Measurements from ENCODE around the gene ESPNL. TPM values are rescaled to one million over a fixed set of nuclear protein-coding genes. Genes with fewer than 3 reads are reported as not detected.

The ESPNL gene
- polyA plus RNA-seq, 1 donor (not counting 4 experiments of a cell fraction or from before 2014, with no cell fraction given), result 0.16 TPM

GRCh38 chr2:238119756-238120462 is 19.8 kb downstream of the ESPNL start:
- FAIRE-seq (no peak), DNase-seq (ENCODE audit: low read depth, low spot score) (no peak)
- H3K9ac ChIP-seq (ENCODE audit: control insufficient read depth, extremely low read depth, insufficient read depth, low read length), result no peak overlapping the region
- H3K27ac ChIP-seq (ENCODE audit: control insufficient read depth, insufficient read depth, low read length), result no peak overlapping the region
- no peaks in the 10 kb centered on the region for H3K36me3 ChIP-seq (ENCODE audit: control insufficient read depth in 2 of 2, extremely low read depth in 1 of 2, insufficient read depth in 2 of 2, low read length in 2 of 2)
- H3K79me2 ChIP-seq (ENCODE audit: control insufficient read depth, insufficient read depth, low read length), result no peaks in the 10 kb centered on the region
- no peaks in the 10 kb centered on the region for H3K9me3 ChIP-seq (ENCODE audit: control insufficient read depth, low read depth, low read length)
- H3K4me2 ChIP-seq (ENCODE audit: control insufficient read depth, extremely low read depth, insufficient read depth, low read depth, low read length), result no peak overlapping the region
- TF ChIP-seq CTCF (optimal IDR thresholded peaks at IDR 0.05 in 1 of 3, IDR thresholded peaks at IDR 0.05 in 1 of 3, conservative IDR thresholded peaks at IDR 0.05 in 1 of 3; ENCODE audit: extremely low read depth in 1 of 3, insufficient read depth in 2 of 3, low read length in 3 of 3) (no peak), EZH2 (IDR thresholded peaks at IDR 0.05; ENCODE audit: low read length) (no peak)
- no peak overlapping the region for H3K4me3 ChIP-seq (ENCODE audit: control insufficient read depth in 2 of 3, extremely low read depth in 1 of 3, insufficient read depth in 2 of 3, low read depth in 1 of 3, low read length in 3 of 3)
- no peaks in the 10 kb centered on the region for H3K4me1 ChIP-seq (ENCODE audit: control insufficient read depth, extremely low read depth, insufficient read depth, low read length)
- dilution Hi-C loops (cut with MboI; ENCODE audit: extremely low pct_ligation_motif_present, low sequenced_read_pairs), result no loop called here
- no peak overlapping the region for H2AFZ ChIP-seq (ENCODE audit: control insufficient read depth, low read length)
- peaks cover 33% of the 10 kb centered on the region for H3K27me3 ChIP-seq (ENCODE audit: control insufficient read depth, extremely low read depth, insufficient read depth, low read length)
- H4K20me1 ChIP-seq (ENCODE audit: control insufficient read depth, extremely low read depth, insufficient read depth, low read length), result no peaks in the 10 kb centered on the region
- no peaks in the 10 kb centered on the region for H3K9me1 ChIP-seq (ENCODE audit: control insufficient read depth, extremely low read depth, insufficient read depth, low read length)

GRCh38 chr2:238120463-238121298 is 20.5 kb downstream of the ESPNL start:
- DNase-seq (ENCODE audit: low read depth, low spot score), result no peak
- Histone ChIP-seq H4K20me1 (ENCODE audit: control insufficient read depth, extremely low read depth, insufficient read depth, low read length) (no peaks in the 10 kb centered on the region), H3K9me1 (ENCODE audit: control insufficient read depth, extremely low read depth, insufficient read depth, low read length) (no peaks in the 10 kb centered on the region)

More at GRCh38 chr2:238120463-238121298, 20.5 kb downstream of the ESPNL start:
- Histone ChIP-seq H3K4me2 (ENCODE audit: control insufficient read depth, extremely low read depth, insufficient read depth, low read depth, low read length) (no peak overlapping the region), H3K4me3 (ENCODE audit: control insufficient read depth in 2 of 3, extremely low read depth in 1 of 3, insufficient read depth in 2 of 3, low read depth in 1 of 3, low read length in 3 of 3) (no peak overlapping the region), H3K36me3 (ENCODE audit: control insufficient read depth in 2 of 2, extremely low read depth in 1 of 2, insufficient read depth in 2 of 2, low read length in 2 of 2) (no peaks in the 10 kb centered on the region), H3K27ac (ENCODE audit: control insufficient read depth, insufficient read depth, low read length) (no peak overlapping the region), H3K27me3 (ENCODE audit: control insufficient read depth, extremely low read depth, insufficient read depth, low read length) (peaks cover 33% of the 10 kb centered on the region), H3K9me3 (ENCODE audit: control insufficient read depth, low read depth, low read length) (no peaks in the 10 kb centered on the region), H3K9ac (ENCODE audit: control insufficient read depth, extremely low read depth, insufficient read depth, low read length) (no peak overlapping the region), H2AFZ (ENCODE audit: control insufficient read depth, low read length) (no peak overlapping the region), H3K4me1 (ENCODE audit: control insufficient read depth, extremely low read depth, insufficient read depth, low read length) (no peaks in the 10 kb centered on the region), H3K79me2 (ENCODE audit: control insufficient read depth, insufficient read depth, low read length) (no peaks in the 10 kb centered on the region)
- dilution Hi-C loops (cut with MboI; ENCODE audit: extremely low pct_ligation_motif_present, low sequenced_read_pairs), result no loop called here
- FAIRE-seq, result no peak
- TF ChIP-seq EZH2 (IDR thresholded peaks at IDR 0.05; ENCODE audit: low read length) (no peak), CTCF (optimal IDR thresholded peaks at IDR 0.05 in 1 of 3, IDR thresholded peaks at IDR 0.05 in 1 of 3, conservative IDR thresholded peaks at IDR 0.05 in 1 of 3; ENCODE audit: extremely low read depth in 1 of 3, insufficient read depth in 2 of 3, low read length in 3 of 3) (peak in 1 of 3 experiments; percentile 22)
